Measurements from ENCODE around the gene PRKACB.
"Not testable (repeated sequence)": the region's sequence is repeated elsewhere in the genome, so short reads cannot be mapped to it uniquely, and the experiment has no call there.

Gene PRKACB

DNA sequence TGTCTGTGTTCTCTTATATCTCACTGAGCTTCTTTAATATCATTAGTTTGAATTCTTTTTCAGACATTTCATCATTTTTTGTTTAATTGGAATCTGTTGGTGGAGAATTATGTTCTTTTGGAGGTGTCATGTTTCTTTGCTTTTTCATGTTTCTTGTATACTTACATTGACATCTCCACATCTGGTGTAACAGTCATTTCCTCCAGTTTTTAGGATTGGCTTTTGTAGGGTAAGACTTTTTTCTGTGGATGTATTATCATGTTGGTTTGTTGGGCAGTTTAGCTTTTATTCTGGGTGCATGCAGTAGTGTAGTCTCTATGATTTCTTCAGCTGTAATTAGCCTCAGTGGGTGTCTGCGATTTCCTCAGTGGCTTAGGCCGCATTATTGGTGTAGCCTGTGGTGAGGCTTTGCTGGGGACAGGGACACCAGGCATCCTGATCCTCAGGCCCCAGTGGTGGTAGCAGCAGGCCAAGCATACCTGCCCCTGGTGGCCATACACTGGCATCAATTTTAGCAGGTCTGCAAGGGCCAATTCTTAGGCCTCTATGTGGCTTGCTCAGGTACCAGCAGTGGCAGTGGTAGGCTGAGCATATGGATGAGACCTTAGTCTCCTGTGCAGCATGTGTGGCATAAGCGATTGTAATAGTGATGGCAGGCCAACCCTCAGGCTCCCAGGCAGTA, 79.8 kb downstream of the PRKACB start:
- DNase-seq (ENCODE audit: low read depth) = peak; percentile 3

DNA sequence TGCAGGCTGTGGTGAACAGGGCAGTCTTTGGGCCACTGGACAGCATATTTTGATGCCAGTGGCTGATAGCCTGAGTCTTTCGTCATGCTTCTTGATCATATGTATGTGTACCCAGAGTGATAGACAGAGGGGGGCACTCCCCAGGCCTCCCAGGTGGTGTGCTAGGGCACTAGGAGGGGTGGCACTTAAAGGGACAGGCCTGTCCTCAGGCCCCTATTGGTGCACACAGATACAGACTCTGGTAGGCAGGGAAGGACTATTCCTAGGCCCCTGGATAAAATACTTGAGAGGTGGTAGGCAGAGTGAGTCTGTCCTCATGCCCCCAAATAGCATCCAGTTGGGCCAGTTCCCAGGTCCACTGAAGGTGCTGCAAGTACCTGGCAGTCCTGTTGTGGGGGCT, 80.8 kb downstream of the PRKACB start:
- no peak for DNase-seq (ENCODE audit: low read depth)

DNA sequence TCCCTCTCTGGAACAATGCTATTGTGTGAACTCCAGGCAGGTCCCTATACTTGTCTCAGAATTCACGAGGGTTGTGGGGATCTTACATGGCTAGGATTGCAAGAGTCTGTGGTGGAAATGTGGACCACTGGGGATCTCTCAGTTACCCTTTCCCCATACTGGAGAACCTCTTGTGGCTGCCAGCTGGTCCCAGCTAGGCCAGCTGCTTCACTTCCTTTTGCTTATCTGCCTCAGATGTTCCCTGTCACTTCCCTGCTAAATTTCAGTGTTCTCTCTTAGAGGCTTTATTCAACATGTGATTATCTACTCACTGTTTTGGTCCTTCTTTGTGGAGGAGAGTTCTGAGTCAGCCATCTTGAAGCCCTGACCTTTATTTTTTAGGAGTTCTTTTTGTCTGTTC, 81.6 kb downstream of the PRKACB start:
- DNase-seq (ENCODE audit: low read depth) = no peak

DNA sequence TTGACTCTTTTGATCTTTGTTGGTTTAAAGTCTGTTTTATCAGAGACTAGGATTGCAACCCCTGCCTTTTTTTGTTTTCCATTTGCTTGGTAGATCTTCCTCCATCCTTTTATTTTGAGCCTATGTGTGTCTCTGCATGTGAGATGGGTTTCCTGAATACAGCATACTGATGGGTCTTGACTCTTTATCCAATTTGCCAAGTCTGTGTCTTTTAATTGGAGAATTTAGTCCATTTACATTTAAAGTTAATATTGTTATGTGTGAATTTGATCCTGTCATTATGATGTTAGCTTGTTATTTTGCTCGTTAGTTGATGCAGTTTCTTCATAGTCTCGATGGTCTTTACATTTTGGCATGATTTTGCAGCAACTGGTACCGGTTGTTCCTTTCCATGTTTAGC, 88.6 kb downstream of the PRKACB start:
- DNase-seq (ENCODE audit: low read depth) = not testable (repeated sequence)

DNA sequence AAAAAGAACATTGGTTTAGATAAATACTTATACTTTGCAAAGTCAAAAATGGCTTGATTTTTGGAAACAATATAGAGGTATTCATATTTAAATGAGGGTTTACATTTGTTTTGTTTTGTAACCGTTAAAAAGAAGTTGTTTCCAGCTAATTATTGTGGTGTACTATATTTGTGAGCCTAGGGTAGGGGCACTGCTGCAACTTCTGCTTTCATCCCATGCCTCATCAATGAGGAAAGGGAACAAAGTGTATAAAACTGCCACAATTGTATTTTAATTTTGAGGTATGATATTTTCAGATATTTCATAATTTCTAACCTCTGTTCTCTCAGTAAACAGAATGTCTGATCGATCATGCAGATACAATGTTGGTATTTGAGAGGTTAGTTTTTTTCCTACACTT, 92.2 kb downstream of the PRKACB start:
- no peak for DNase-seq (ENCODE audit: low read depth)

DNA sequence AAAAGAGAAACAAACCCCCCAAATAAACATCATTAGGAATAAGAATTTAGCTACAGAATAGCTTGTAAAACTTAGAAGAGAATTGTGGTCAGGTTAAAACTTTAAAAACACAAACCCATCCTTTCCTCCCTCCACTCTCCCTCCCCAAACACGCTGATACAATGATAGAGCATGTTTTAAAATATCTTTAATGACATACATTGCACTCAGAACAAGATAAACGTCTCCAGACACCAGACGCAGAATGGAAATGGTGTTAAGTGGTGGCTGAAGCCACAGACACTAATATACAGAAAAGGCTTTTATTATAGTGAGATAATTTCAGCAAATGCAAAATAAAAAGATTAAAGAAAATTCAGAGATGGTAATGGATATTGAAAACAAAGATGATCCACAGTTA, 98.6 kb downstream of the PRKACB start:
- DNase-seq (ENCODE audit: low read depth) = peak; percentile 48

DNA sequence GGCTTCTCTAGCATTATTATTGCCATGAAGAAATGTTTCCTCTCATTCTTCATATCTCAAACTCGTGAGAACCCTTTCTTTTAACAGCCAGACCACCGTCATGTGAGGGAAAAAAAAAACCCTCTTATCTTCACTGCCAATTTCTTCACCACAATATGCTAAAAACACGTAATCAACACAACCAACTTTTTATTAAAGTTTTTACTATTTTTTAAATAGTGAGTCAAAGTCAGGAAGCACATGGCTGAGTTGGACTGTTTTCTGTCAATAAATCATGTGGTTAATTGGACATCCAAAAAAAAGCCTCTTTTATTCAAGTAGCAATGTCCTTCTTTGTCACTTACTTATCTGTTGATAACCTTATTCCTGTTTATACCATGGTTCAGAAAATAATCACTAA, 101.5 kb downstream of the PRKACB start:
- DNase-seq (ENCODE audit: low read depth) = no peak

DNA sequence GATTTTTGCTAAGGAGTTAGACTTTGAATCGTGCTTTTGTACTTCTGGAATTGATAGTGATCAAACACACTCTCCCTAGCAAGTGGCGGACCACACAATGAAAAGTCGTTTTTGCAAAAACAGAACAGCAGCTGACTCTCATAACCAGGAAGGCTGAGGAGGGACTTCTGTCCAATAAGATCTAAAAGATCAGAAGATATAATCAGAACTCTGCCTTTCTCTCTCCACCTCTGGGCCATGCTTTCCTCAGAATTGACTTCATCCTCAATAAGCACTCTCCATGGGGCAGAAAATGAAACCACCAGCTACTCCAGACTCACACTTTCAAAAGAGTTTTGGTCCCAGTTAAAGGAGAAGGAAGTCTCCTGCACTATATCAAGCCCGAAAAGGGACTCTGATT, 102.1 kb downstream of the PRKACB start:
- DNase-seq (ENCODE audit: low read depth) = no peak

DNA sequence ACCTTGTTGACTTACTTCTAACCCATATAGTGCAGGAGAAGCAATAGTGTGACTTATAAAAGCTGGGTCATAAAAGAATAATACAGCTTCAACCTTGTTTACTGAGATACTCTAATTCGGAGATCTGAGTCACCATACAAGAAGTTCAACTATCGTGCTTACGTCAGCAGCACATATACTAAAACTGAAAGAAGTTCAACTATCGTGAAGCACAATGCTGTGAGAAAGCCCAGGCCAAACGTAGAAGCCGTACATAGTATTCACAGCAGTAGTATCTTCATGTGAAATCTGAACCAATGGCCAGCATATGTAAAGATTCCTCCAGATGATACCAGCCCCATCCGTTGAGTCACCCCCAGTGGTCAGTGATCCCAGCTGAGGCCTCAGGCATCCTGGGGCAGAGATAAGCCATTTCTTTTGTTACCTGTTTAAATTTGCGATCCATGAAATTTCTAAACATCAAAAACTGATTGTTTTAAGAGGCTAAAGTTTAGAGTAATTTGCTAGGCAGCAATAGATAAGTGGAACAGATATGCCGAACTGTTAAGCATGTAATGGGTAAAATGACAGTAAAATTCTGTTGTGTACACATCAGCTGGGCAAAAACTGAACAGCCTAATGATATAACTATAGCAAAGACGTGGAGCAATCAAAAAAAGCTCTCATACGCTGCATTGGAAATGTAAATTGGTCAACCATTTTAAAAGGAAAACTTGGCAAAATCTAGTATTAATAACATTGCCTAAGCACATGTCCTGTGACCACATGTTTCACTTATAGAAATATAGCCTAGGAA, 103.6 kb downstream of the PRKACB start:
- peak; percentile 96 for DNase-seq (ENCODE audit: low read depth)

DNA sequence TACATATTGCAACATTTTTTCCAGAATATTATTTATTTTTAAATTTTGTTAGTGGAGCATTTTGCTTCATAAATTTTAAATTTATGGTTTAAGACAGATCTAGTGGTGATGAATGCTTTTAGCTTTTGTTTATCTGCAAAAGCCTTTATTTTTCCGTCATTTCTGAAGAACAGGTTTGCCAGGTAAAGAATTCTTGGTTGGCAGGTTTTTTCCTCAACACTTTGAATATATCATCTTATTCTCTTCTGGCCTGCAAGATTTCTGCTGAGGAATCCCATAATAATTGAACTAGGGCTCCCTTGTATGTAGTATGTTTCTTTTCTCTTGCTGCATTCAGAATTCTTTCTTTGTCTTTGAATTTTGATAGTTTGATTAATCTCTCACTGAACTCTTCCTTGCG, 106.6 kb downstream of the PRKACB start:
- no peak for DNase-seq (ENCODE audit: low read depth)

DNA sequence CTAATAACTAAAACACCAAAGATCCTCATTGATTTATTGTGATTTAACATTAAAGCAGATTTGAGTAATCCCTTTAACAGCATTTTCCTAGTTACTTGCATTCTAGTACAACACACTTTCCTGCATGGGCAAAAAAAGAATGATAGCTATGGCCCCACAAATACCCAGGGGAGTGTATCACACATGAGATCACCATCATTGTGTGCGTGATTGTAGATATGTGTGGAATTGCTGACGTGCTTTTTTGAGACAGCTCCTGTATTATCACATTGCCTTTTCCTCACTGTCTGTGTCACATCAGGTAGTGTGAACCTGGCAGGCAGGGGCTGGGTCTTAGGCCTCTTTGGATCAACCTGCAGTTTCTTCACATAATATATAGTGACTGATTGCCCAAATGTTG, 109.0 kb downstream of the PRKACB start:
- peak; percentile 74 for DNase-seq (ENCODE audit: low read depth)

DNA sequence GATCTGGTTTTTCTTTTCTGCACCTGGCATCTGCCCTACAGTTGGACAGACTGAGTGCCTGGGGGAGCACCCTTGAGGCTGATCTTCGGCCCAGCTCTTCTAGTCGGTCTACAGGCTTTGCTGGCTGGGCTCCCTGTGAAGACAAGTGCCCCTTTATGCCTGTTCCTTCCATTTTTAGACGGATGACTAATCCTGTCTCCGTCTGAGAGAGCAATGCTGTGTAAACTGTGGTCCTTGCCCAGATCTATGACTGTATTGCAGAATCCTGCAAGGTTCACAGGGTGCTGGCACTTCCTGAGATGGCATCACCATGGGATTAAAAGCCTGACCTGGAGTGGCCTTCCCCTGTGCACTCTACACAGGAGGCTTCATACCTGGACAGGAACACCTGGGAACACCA, 109.8 kb downstream of the PRKACB start:
- peak; percentile 92 for DNase-seq (ENCODE audit: low read depth)

DNA sequence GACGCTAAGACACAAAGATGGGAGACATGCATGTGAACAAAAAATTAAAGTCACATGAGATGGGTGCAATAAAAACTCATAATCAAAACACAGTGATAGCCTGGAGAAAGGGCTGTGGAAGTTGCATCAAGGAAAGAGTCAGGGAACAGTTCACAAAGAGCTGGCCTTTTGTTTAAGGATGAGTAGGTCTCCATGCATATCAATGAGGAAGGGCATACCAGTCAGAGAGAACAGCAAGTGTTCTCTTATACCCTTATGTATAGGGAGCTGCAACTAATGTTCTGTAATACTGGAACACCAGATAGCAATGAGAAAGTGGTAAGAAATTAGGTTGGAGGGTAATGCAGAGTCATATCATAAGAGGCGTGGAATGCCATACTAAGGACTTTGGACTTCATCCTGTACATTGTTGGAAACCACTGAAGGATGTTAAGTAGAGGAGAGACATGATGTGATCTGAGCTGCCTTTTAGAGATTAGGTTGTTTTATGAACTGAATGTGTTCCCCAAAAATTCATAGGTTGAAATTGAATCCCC, 110.7 kb downstream of the PRKACB start:
- no peak for DNase-seq (ENCODE audit: low read depth)

DNA sequence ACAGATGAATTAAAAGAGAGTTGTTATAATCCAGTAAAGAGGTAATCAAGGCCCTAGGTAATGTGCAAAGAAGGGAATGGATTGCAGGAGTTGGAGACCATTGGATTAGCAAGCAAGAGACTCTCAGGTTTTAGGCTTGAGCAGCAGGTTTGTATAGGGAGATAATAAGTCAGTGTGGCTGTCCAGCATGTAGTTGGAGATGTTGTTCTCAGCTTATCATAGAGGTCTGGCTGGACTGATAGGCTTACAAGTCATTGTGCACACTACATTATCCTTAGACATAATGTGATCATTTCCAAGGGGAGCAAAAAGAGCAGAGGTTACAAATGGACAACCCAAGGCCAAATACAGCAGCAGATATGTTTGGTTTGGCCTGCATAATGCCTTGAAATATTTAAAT, 111.5 kb downstream of the PRKACB start:
- no peak for DNase-seq (ENCODE audit: low read depth)

DNA sequence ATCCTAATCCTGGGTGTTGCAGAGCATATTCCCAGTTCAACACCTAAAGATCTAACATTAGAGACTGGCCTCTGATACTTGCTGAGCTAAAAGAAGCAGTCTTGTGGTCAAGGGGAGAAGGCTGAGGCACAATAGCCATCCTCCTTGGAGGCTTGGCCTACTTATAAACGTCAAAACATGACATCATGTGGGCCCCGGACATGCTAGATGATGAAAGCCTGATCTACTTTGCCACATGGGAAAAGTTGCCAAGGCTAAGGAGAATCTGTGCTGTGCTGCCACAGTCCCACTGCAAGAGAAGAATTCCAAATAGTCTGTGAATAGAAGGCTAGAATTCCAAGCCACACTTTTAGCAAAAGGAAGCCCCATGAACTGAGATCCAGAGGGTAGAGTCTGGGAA, 113.5 kb downstream of the PRKACB start:
- no peak for DNase-seq (ENCODE audit: low read depth)

DNA sequence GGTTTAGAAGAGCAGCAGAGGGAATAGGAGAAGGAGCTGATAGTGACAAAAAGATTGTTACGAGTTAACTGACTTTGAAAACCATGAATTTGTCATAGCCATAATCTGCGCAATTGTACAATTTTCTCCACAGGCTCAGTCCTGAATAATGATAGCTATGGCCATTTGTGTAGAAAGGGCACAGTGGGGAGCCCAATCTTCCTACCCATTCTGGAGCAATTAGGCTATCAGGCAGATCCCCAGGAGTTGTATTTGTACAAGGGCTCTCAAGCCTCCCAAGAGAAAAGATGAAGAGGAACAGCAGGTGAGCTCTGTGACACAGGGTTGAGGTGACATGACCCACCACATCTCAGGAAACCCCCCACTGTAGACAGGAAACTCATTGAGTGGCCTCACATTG, 115.3 kb downstream of the PRKACB start:
- no peak for DNase-seq (ENCODE audit: low read depth)

DNA sequence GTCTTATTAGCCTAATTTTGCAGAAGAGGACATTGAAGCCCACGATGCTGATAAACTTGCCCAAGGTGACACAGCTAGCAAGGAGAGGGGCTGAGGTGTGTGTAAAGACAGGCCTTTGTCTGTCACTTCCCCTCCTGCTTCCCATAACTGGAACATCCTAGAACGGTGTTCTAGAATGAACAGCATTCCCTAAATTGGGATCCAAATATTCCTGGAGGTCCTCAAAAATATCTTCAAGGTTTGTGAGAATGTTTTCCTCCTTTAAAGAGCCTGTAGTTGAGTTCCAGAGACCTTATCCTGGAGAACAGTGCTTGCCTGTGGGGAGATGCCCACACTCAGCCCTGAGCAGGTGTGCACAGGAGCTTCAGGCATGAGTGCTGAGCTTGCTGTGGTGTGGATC, 115.9 kb downstream of the PRKACB start:
- DNase-seq (ENCODE audit: low read depth) = no peak

DNA sequence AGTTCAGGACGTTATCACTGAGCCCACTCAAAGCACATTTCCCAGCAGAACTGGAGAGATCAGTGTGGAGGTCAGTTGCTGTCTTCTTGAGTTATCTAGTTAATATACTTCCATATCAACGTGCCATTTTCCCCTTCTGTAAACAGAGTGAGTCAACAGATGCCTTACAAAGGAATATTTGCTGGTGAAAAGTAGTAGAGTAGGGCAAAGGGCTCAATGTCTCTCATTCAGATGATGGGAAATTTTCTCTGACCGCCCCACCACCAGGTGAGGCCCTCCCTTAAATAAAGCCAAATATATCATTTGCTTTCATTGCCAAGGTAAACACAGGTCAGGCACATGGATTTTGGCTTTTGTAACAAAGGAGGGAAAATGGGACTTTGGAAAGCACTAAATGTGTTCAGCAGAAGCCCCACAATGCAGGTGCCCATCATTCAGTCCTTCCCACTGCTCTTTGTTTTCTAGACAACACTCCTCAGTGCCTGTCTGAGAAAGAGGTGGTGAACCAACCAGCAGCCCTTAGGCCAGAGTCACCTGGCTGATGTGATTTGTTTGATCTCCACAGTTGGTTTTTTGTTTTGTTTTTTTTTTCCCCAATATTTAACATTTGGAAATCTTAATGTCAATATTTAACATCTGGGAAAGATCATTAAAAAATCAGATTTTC, 116.9 kb downstream of the PRKACB start:
- DNase-seq (ENCODE audit: low read depth) = no peak

DNA sequence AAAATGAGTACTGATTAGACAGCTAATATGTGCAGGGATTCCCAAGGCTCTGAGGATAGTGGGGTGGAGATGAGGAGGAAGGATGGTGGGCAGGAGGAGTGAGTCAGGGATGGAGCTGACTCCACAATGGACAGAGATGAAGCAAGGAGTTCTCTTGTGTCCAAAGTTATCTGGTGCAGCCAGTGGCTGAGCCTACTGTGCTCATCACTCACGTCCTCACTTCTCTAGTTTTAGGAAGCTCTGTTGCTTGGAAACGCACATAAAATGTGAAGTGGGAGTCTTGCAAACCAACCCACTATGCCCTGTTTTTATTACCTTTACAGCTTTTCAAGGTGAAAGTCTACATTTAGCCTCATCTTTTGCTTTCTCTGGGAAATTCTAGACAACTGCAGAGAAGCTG, 120.9 kb downstream of the PRKACB start:
- DNase-seq (ENCODE audit: low read depth) = no peak

DNA sequence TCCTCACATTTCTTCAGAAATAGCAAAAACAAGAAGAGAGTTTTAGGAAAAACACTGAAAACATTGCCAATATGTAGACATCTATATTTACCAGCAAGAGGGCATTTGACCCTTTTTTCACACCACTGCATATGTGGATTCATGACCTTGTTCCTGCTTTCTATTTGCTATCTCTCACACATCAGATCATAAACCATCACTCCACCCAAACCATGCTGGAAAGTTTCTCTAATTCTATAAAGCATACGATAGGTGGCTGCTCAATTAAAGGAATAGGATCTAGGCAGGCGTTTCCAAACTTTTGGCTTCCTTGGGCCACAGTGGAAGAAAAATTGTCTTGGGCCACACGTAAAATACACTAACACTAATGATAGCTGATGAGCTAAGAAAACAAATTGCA, 121.8 kb downstream of the PRKACB start:
- no peak for DNase-seq (ENCODE audit: low read depth)

DNA sequence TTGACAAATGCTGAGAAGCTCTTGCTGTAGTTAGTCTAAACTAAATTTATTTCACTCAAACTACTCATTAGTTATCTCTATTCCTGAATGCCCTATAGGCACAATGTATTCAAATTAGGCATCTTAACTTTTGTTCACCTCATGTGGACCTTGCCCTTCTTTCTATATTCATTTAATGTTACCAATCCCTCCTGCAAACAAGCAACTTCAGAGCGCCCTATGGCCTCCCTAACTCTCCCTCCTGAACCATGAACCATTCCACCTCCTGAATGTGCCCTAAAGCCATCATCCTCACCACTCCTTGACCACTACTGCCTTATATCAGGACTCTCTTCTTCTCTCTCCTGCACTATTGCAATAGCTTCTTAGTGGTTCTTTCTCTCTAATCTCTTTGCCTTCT, 122.7 kb downstream of the PRKACB start:
- no peak for DNase-seq (ENCODE audit: low read depth)

DNA sequence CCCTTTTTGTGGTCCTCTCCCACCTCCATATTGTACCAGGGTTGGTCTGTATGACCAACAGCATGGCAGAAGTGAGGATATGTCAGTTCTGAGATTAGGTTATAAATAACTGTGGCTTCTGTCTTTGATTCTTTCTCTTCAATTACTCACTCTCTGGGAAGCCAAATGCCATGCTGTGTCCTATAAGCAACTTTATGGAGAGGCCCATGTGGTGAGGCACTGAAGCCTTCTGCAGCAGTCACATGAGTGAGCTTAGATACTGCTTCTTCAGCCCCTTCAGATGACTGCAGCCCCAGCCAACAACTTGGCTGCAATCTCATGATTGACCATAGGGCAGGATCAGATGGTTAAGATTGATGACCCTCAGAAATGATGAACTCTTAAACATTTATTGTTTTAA, 123.4 kb downstream of the PRKACB start:
- DNase-seq (ENCODE audit: low read depth) = peak; percentile 27

DNA sequence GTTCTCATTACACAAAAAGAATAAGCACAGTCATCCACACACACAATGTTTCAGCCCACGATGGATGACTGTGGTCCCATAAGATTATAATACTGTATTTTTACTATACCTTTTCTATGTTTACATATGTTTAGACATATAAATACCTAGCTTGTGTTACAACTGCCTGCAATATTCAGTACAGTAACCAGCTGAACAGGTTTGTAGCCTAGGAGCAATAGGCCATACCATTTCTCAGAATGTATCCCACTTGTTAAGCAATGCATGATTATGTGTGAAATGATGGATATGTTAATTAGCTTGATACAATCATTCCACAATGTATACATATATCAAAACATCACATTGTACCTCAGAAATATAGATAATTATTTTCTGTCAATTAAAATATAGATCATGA, 124.3 kb downstream of the PRKACB start:
- no peak for DNase-seq (ENCODE audit: low read depth)

All from EH (cell line).